Measurements from ENCODE around the gene NEDD4L. TPM values are rescaled to one million over a fixed set of nuclear protein-coding genes. Genes with fewer than 3 reads are reported as not detected.

NEDD4L gene
- total and polyA plus RNA-seq, 10 of the 15 experiments (the other 5 are each of a cell fraction or from before 2014, with no cell fraction given), result 7.4 to 24.0 (median 17.7) TPM

DNA sequence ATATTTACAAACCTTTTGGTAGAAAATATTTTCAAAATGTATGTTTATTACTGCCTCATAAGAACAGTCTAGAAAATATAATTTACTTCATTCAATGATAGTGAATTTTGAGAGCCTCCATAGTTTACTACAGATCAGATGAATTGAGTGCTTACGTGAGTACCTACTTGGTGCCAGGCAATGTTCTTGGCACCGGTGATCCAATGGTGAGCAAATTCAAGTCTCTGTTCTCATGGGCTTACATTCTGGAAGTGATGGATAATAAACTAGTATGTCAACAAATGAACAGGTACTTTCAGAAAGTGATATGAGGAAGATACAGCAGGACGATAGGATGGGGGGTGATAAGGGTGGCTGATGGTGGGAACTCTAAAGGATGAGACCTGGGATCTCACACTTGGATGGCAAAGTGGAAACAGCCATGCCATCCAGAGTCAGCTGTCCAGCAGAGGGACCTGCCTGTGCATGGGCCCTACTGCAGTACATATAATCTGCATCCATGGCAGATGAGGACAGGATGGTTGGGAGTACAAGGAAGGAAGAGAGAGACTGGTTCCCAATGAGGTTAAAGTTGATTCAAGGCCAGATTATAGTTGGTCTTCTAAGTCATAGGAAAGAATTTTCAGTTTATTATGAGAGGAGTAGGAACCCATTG lies 277.0 kb downstream of the NEDD4L start:
- ATAC-seq, result no peak
- Histone ChIP-seq H3K27ac (ENCODE audit: control insufficient read depth, insufficient read depth) (no peak overlapping the region), H3K79me2 (ENCODE audit: control insufficient read depth, insufficient read depth, low read length) (no peaks in the 10 kb centered on the region), H3K9ac (ENCODE audit: control insufficient read depth, insufficient read depth, low read length) (no peak overlapping the region), H3K4me2 (ENCODE audit: control insufficient read depth, insufficient read depth) (no peak overlapping the region), H3K36me3 (ENCODE audit: control insufficient read depth in 2 of 2, insufficient read depth in 2 of 2, low read length in 1 of 2) (no peaks in the 10 kb centered on the region; a peak in 2 of 4 replicates), H3K4me1 (ENCODE audit: control insufficient read depth, insufficient read depth, low read length) (peaks cover 12% of the 10 kb centered on the region), H3K27me3 (replicated peaks in 1 of 2; ENCODE audit: control insufficient read depth in 2 of 2, insufficient read depth in 2 of 2, low read length in 1 of 2) (no peaks in the 10 kb centered on the region), H2AFZ (ENCODE audit: control insufficient read depth, low read depth, low read length) (no peak overlapping the region), H3K9me3 (replicated peaks; ENCODE audit: control insufficient read depth, insufficient read depth, low read length) (no peaks in the 10 kb centered on the region), H4K20me1 (ENCODE audit: control insufficient read depth, insufficient read depth) (no peaks in the 10 kb centered on the region), H3K4me3 (no peak overlapping the region)
- RAD21 ChIA-PET (ENCODE audit: unreplicated experiment), result interaction anchor here (0.7 to 1.3 kb wide), 9 partner anchors 26 to 443 kb away, joined by 3 to 13 read pairs (median 4); no protein-coding TSS in a partner anchor
- POLR2A ChIA-PET, result no interaction called here
- in situ Hi-C loops (cut with MboI) (no loop called here), intact Hi-C loops (cut with micrococcal nuclease; ENCODE audit: unreplicated experiment) (loop anchor here (5.0 to 10.0 kb wide), 3 partner anchors 139 to 364 kb away; partner anchors contain the start of gene NEDD4L)
- 89% methylated on average over 3 of the region's 3 CpGs for WGBS (ENCODE audit: insufficient coverage, insufficient replicate concordance, low lambda C conversion rate, missing lambda C conversion rate)
- BruUV-seq (replicated peaks), result no TSS peak
- no peak for DNase-seq (ENCODE audit: low read depth, low spot score)
- TF ChIP-seq DPF2 (IDR thresholded peaks at IDR 0.05) (no peak), ESRRA (IDR thresholded peaks at IDR 0.05; ENCODE audit: low read length) (no peak), JUND (IDR thresholded peaks at IDR 0.05; ENCODE audit: low read depth, low read length) (no peak), NFYB (IDR thresholded peaks at IDR 0.05; ENCODE audit: insufficient read depth, low read depth, low read length) (no peak), MEF2B (IDR thresholded peaks at IDR 0.05; ENCODE audit: partially characterized antibody, poor library complexity, severe bottlenecking) (no peak), CHD4 (IDR thresholded peaks at IDR 0.05) (no peak), MEF2A (IDR thresholded peaks at IDR 0.05; ENCODE audit: insufficient read depth, low read depth, low read length) (no peak)
- TF ChIP-seq, protein P1, sequence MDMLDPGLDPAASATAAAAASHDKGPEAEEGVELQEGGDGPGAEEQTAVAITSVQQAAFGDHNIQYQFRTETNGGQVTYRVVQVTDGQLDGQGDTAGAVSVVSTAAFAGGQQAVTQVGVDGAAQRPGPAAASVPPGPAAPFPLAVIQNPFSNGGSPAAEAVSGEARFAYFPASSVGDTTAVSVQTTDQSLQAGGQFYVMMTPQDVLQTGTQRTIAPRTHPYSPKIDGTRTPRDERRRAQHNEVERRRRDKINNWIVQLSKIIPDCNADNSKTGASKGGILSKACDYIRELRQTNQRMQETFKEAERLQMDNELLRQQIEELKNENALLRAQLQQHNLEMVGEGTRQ (IDR thresholded peaks at IDR 0.05; ENCODE audit: borderline replicate concordance, low read depth, low read length), result no peak
- SMC1A ChIA-PET (ENCODE audit: uncharacterized antibody, unreplicated experiment), result interaction anchor here (0.9 to 1.8 kb wide), 11 partner anchors 17 to 443 kb away, joined by 3 to 10 read pairs (median 5); no protein-coding TSS in a partner anchor
- CTCF ChIA-PET, result interaction anchor here (0.9 to 1.4 kb wide), 14 partner anchors 17 to 443 kb away, joined by 3 to 27 read pairs (median 4); no protein-coding TSS in a partner anchor
- peak; percentile 54 for FAIRE-seq
